Heart right ventricle (tissue), 16 donors: ENCODE data around the gene BRIP1. TPM values are rescaled to one million over a fixed set of nuclear protein-coding genes. Genes with fewer than 3 reads are reported as not detected.

ENCODE experiments used
- ATAC-seq, 8 donors: fragments of 200-7000 bp; cut with Tn5 transposase; one replicate each; pipeline ENCODE4 v1.9.1; 2020; ENCODE audit warnings: mild to moderate bottlenecking in 8 of 8, moderate library complexity in 8 of 8, moderate number of reproducible peaks in 1 of 8
- DNase-seq, 2 donors: peaks; one replicate each; pipeline ENCODE4 v3.0.0-alpha.2; 2020
- H3K27ac ChIP-seq, 10 donors: fragments of 200-600 bp; sonication (generic) in 2 of 10; one replicate each; pipeline versions ENCODE4 v1.5.0 to v1.8.0; 2020 to 2022; ENCODE audit warnings: mild to moderate bottlenecking in 3 of 10
- H3K27me3 ChIP-seq, 7 donors: fragments of 200-600 bp; one replicate each; pipeline ENCODE4 v1.8.0; 2021 to 2022; ENCODE audit warnings: mild to moderate bottlenecking in 2 of 7
- H3K36me3 ChIP-seq, 9 donors: fragments of 200-600 bp; sonication (generic) in 1 of 9; one replicate each; pipeline versions ENCODE4 v1.5.0 to v1.8.0; 2020 to 2022; ENCODE audit warnings: mild to moderate bottlenecking in 2 of 9
- H3K4me1 ChIP-seq, 9 donors: fragments of 200-600 bp; sonication (generic) in 1 of 9; one replicate each; pipeline versions ENCODE4 v1.5.0 to v1.8.0; 2020 to 2022; ENCODE audit warnings: mild to moderate bottlenecking in 4 of 9
- H3K4me3 ChIP-seq, 10 donors: fragments of 200-600 bp; sonication (generic) in 2 of 10; one replicate each; pipeline versions ENCODE4 v1.5.0 to v1.8.0; 2020 to 2022; ENCODE audit warnings: mild to moderate bottlenecking in 7 of 10, moderate library complexity in 2 of 10
- H3K9me3 ChIP-seq, 11 donors: fragments of 200-600 bp in 10 of 11; sonication (generic) in 2 of 11; one replicate each; pipeline versions ENCODE4 v1.5.0 to v1.8.0; 2013 to 2022; ENCODE audit warnings: mild to moderate bottlenecking in 2 of 11, control low read depth in 1 of 11, moderate library complexity in 1 of 11
- CTCF ChIP-seq, 9 donors: fragments of 200-600 bp; sonication (generic) in 2 of 9; IDR thresholded peaks; one replicate each; pipeline versions ENCODE4 v1.5.0 to v1.8.0; 2021 to 2022; ENCODE audit warnings: antibody characterized with exemption in 9 of 9, mild to moderate bottlenecking in 5 of 9, moderate library complexity in 1 of 9
- WGBS, 2 donors: extraction: QIAGEN DNeasy Blood & Tissue Kit; methylation state at CpG; one replicate each; pipeline ENCODE4 v1.1.7; 2013; ENCODE audit warnings: inconsistent platforms in 1 of 2; 5-methylcytosine and 5-hydroxymethylcytosine counted together
- intact Hi-C, 10 donors: fragments of 100-400 bp; cut with DNase I; formaldehyde crosslinking; loops; one replicate each; pipeline versions ENCODE4 v1.11.1 to v1.14.2; 2022
- polyA plus RNA-seq, 2 donors: library from polyadenylated mRNA; stranded (reverse); fragments of 200-250 nt; gene quantifications; one replicate each; pipeline ENCODE4 v1.2.3, GENCODE V29; 2013
- total RNA-seq, 10 donors: library from RNA; stranded (reverse); fragmentation: NEBNext Ultra II Directional in 3 of 10; extraction: Animal tissue kit (Norgen Biotek cat#: 25700) in 3 of 10; gene quantifications; one replicate each; pipeline versions ENCODE4 v1.2.1 to v1.2.4, GENCODE V29; 2021 to 2023
- donor health status: Arrhythmogenic right ventricular cardiomyopathy.
- donor health status: ischemic (EF 13 %, LVEDD 7.1; RV severe dilation, severe dysfunction).
- donor health status: healthy with polysubstance abuse.
- donor health status: DM: no; HTN: yes; CAD: no.
- donor health status: DM: no; HTN: no; CAD: no.
- donor health status: ischemic (EF 25% LVEDD 6.9; RV normal size, moderate dysfunction).
- donor health status: ischemic (EF 25% LVEDD 5.7; RV mildly dilated, moderate dysfunction).
- donor health status: healthy.
- donor health status: DM: yes; HTN: yes; CAD: no.
- donor health status: Ischemic cardiomyopathy.
- donor health status: ischemic (EF 35%, LVEDD 5.7; RV mildly dilated, moderate dysfunction).
- donor health status: nonischemic (EF 11% LVEDD 7.7; RV severe dilation, severe dysfunction).
- donor health status: DM: yes; HTN: yes; CAD: no.
- donor health status: PGD.
- donor health status: ischemic (EF 29% LVEDD 5.4; RV normal size, mild dysfunction).
- donor health status: nonischemic (EF 23%, LVEDD 6.1; RV moderate dilation, normal function).

BRIP1 gene
- total and polyA plus RNA-seq, 12 donors, result 0.03 to 2.1 (median 0.22) TPM; not detected in 1

DNA sequence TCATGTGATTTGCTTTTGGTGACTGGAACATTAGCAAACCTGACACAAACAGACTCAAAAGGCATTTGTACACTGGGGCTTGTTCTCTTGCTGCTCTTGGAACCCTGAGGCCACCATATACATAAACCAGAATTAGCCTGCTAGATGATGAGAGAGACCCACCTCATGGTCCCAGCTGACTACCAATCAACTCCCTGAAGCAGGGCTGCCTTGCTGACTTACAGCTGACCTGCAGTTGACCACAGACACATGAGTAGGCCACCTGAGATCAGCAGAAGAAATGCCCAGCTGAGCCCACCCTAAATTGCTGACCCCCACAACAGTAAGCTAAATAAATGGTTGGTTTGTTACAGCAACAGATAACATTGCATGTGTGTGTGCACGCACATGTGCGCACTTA is 28.7 kb downstream of the BRIP1 start:
- no peaks in the 10 kb centered on the region for H3K36me3 ChIP-seq
- H3K27ac ChIP-seq, result no peak overlapping the region
- DNase-seq, result no peak
- no peaks in the 10 kb centered on the region for H3K27me3 ChIP-seq
- intact Hi-C loops, result loop anchor here in 9 of 10 donors (5.0 to 10.0 kb wide), 6 partner anchors 200 to 1117 kb away; no protein-coding TSS in a partner anchor
- H3K4me1 ChIP-seq, result no peaks in the 10 kb centered on the region
- ATAC-seq, result no peak
- no peak overlapping the region for H3K4me3 ChIP-seq
- WGBS, 2 donors, result 97 to 98% methylated on average over 2 of the region's 2 CpGs
- no peaks in the 10 kb centered on the region for H3K9me3 ChIP-seq
- TF ChIP-seq CTCF (IDR thresholded peaks at IDR 0.05), result no peak

- no peaks in the 10 kb centered on the region for H3K9me3 ChIP-seq
- ATAC-seq (no peak), DNase-seq (no peak)
- no peak for TF ChIP-seq CTCF (IDR thresholded peaks at IDR 0.05)
- intact Hi-C loops, result loop anchor here in 5 of 10 donors (10.0 kb wide), 3 partner anchors 199 to 1109 kb away; no protein-coding TSS in a partner anchor
- H3K27me3 ChIP-seq, result no peaks in the 10 kb centered on the region
- no peak overlapping the region for H3K4me3 ChIP-seq
- no peaks in the 10 kb centered on the region for H3K4me1 ChIP-seq
- 93 to 96% methylated on average over 7 of the region's 7 CpGs for WGBS, 2 donors
- no peaks in the 10 kb centered on the region for H3K36me3 ChIP-seq
- no peak overlapping the region for H3K27ac ChIP-seq
Observed at GRCh38 chr17:61833536-61834193, 29.7 kb downstream of the BRIP1 start.

DNA sequence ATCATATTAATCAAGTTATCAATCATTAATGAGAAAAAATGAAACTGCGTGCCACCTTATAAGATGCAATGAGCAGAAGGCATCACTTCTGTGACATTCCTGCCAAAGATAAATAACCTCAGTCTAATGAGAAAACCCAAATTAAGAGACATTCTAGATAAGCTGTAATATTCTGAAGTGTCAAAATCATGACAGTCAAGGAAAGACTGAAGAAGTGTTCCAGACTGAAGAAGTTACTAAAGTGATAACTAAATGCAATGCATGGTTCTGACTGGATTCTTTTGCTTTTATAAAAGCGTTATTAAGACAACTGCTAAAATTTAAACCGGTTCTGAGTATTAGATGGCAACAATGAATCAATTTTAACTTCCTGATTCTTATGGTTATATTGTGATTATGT is 30.9 kb downstream of the BRIP1 start:
- intact Hi-C loops, result loop anchor here in 5 of 10 donors (10.0 kb wide), 3 partner anchors 198 to 1108 kb away; no protein-coding TSS in a partner anchor
- no peak overlapping the region for H3K27ac ChIP-seq
- peaks cover 0 to 8% (median 0%) of the 10 kb centered on the region in 11 donors for H3K9me3 ChIP-seq

GRCh38 chr17:61831099-61831498 is 32.2 kb downstream of the BRIP1 start:
- DNase-seq, result no peak
- ATAC-seq, result no peak
- Histone ChIP-seq H3K27me3 (no peaks in the 10 kb centered on the region), H3K27ac (no peak overlapping the region), H3K4me1 (no peaks in the 10 kb centered on the region), H3K36me3 (no peaks in the 10 kb centered on the region), H3K9me3 (peaks cover 0 to 9% (median 0%) of the 10 kb centered on the region in 11 donors), H3K4me3 (no peak overlapping the region)
- no peak for TF ChIP-seq CTCF (IDR thresholded peaks at IDR 0.05)
- intact Hi-C loops, result loop anchor here in 5 of 10 donors (10.0 kb wide), 3 partner anchors 196 to 1106 kb away; no protein-coding TSS in a partner anchor
- 100% methylated on average over 1 of the region's 1 CpG for WGBS, 2 donors

More for the DNA sequence above, 30.9 kb downstream of the BRIP1 start:
- Histone ChIP-seq H3K27me3 (no peaks in the 10 kb centered on the region), H3K4me1 (no peaks in the 10 kb centered on the region), H3K36me3 (no peaks in the 10 kb centered on the region), H3K4me3 (no peak overlapping the region)
- ATAC-seq (no peak), DNase-seq (no peak)
- TF ChIP-seq CTCF (IDR thresholded peaks at IDR 0.05), result no peak
- 96% methylated on average over 3 of the region's 3 CpGs for WGBS, 2 donors
